Measurements from ENCODE around the gene ARL5C. TPM values are rescaled to one million over a fixed set of nuclear protein-coding genes. Genes with fewer than 3 reads are reported as not detected.

ARL5C gene
- total RNA-seq, 1 donor from 2014 or later, result not detected

DNA sequence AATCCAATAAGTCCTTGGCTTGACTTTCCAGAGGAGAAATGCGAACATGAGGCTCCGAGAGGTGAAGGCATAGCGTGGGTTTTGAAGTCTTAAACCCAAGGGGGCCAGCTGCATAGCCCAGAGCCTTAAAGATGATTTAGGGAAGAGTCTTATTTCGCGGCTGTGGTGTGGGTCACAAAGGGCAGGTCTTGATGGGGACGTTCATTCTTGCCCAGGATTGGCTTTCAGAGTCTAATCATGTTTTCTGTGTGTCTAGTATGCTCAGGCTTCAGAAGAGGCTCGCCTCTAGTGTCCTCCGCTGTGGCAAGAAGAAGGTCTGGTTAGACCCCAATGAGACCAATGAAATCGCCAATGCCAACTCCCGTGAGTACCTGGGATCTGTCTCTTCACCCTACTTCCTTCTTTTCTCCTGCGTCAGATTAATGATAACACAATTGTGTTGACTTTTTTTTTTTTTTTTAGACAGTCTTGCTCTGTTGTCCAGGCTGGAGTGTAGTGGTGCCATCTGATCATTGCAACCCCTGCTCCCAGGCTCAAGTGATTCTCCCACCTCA lies 35.1 kb upstream of the ARL5C start:
- Mint-ChIP-seq H3K4me1 (ENCODE audit: low read depth) (peaks cover 16% of the 10 kb centered on the region), H3K36me3 (ENCODE audit: insufficient read depth) (peaks cover 28% of the 10 kb centered on the region), H3K4me3 (ENCODE audit: low read depth) (peak overlapping the region; percentile 97), H3K27me3 (no peaks in the 10 kb centered on the region), H3K9me3 (ENCODE audit: low read depth) (no peaks in the 10 kb centered on the region), H3K27ac (peak overlapping the region; percentile 100)
- TF ChIP-seq, protein P1, sequence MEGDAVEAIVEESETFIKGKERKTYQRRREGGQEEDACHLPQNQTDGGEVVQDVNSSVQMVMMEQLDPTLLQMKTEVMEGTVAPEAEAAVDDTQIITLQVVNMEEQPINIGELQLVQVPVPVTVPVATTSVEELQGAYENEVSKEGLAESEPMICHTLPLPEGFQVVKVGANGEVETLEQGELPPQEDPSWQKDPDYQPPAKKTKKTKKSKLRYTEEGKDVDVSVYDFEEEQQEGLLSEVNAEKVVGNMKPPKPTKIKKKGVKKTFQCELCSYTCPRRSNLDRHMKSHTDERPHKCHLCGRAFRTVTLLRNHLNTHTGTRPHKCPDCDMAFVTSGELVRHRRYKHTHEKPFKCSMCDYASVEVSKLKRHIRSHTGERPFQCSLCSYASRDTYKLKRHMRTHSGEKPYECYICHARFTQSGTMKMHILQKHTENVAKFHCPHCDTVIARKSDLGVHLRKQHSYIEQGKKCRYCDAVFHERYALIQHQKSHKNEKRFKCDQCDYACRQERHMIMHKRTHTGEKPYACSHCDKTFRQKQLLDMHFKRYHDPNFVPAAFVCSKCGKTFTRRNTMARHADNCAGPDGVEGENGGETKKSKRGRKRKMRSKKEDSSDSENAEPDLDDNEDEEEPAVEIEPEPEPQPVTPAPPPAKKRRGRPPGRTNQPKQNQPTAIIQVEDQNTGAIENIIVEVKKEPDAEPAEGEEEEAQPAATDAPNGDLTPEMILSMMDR (IDR thresholded peaks at IDR 0.05; ENCODE audit: unreplicated experiment), result no peak
- DNase-seq (ENCODE audit: low spot score, unreplicated experiment), result no peak

DNA sequence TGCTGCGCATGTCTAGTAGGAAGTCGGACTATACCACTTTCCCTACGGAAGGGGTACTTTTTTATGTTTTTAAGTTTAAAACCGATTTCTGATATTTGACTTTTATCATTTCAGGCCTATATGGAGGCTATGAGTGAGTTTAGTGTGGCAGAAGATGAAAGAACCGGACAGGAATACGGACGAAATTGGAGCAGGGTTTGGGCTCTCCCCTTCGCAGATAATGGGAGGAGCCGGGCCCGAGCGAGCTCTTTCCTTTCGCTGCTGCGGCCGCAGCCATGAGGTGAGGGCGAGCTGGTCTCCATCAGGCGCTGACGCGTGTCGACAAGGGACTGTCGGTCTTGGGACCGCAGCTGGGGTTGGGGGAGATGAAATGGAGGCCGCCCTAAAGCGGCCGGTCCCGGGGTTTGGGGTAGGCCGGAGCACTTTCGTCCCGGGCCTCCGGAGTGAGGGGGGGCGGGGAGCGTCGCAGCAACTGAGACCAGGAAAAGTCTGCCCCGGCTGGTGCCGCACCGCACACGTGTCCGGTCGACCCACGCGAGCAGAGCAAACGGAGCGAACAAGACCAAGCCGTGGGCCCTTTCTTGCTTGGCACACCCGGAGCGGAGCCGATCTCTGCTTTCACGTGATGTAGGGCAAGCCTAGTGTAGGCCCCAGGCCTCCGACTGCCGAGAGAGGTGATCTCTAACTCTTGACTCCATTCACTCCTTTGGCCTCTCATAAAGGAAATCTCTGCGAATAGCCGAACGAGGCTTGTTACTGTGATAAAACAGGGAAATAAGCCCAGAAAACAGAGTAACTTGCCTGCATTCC lies 34.3 kb upstream of the ARL5C start, which contains the start of gene RPL19:
Gene RPL19 (plus strand): TSS at position 214 of the 810 bp plus-strand sequence. CDS start 62 bp downstream, at position 276.
- peak within 1 kb of the TSS; percentile 97 for H3K4me3 Mint-ChIP-seq (ENCODE audit: low read depth)
- no peaks in the 10 kb centered on the region for H3K9me3 Mint-ChIP-seq (ENCODE audit: low read depth)

DNA sequence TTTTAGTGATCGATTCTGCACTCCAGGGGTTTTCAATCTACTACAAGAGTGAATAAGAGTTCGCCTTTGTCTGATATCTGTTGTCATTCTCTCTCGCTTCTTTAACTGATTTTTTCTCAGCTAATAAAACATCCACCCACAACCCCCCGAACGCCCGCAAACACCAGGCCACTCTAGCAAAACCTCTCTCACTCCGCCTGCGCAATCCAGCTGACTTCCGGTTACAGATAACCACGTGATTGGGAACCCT lies 33.8 kb upstream of the ARL5C start:
- peak overlapping the region; percentile 97 for H3K4me3 Mint-ChIP-seq (ENCODE audit: low read depth)
- TF ChIP-seq, protein P1 (IDR thresholded peaks at IDR 0.05; ENCODE audit: unreplicated experiment), result no peak
- no peaks in the 10 kb centered on the region for H3K27me3 Mint-ChIP-seq

More for the DNA sequence above, 34.3 kb upstream of the ARL5C start, which contains the start of gene RPL19:
- Mint-ChIP-seq H3K4me1 (ENCODE audit: low read depth) (peaks cover 16% of the 10 kb centered on the region), H3K36me3 (ENCODE audit: insufficient read depth) (peaks cover 28% of the 10 kb centered on the region), H3K27ac (peak within 1 kb of the TSS; percentile 100), H3K27me3 (no peaks in the 10 kb centered on the region)
- peak; percentile 55 for DNase-seq (ENCODE audit: low spot score, unreplicated experiment)
- TF ChIP-seq, protein P1 (IDR thresholded peaks at IDR 0.05; ENCODE audit: unreplicated experiment), result no peak

DNA sequence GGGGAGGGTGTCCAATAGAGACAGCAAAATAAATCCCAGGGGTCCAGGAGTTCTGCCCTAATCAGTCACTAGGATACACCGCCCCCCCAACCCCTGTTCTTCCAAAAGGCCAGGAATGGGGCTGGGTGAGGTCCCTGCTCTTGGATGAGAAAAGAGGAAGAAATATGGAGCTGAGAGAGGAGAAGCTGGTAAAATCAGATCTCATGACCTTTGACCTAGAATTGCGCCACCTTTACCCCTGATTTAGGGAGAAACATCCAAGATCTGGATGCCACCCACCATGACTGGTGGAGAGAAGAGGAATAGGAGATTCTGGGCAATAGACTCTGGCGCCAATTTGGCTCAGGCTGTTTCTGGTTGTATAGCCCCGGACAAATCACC lies 32.2 kb upstream of the ARL5C start:
- no peaks in the 10 kb centered on the region for H3K9me3 Mint-ChIP-seq (ENCODE audit: low read depth)
- DNase-seq (ENCODE audit: low spot score, unreplicated experiment), result no peak
- TF ChIP-seq, protein P1 (IDR thresholded peaks at IDR 0.05; ENCODE audit: unreplicated experiment), result no peak
- H3K4me1 Mint-ChIP-seq (ENCODE audit: low read depth), result peaks cover 16% of the 10 kb centered on the region
- no peaks in the 10 kb centered on the region for H3K27me3 Mint-ChIP-seq
- peaks cover 17% of the 10 kb centered on the region for H3K36me3 Mint-ChIP-seq (ENCODE audit: insufficient read depth)
- H3K4me3 Mint-ChIP-seq (ENCODE audit: low read depth), result peak overlapping the region; percentile 97
- H3K27ac Mint-ChIP-seq, result peak overlapping the region; percentile 84

More for the DNA sequence above, 33.8 kb upstream of the ARL5C start:
- peak; percentile 59 for DNase-seq (ENCODE audit: low spot score, unreplicated experiment)
- Mint-ChIP-seq H3K9me3 (ENCODE audit: low read depth) (no peaks in the 10 kb centered on the region), H3K27ac (peak overlapping the region; percentile 100), H3K36me3 (ENCODE audit: insufficient read depth) (peaks cover 25% of the 10 kb centered on the region), H3K4me1 (ENCODE audit: low read depth) (peaks cover 16% of the 10 kb centered on the region)

GRCh38 chr17:39197380-39198185 lies 31.6 kb upstream of the ARL5C start, which contains the start of gene CACNB1:
Gene CACNB1, minus strand, starts transcription at chr17:39197669. Its CDS starts 174 bp downstream, at chr17:39197495.
- peaks cover 13% of the 10 kb centered on the region for H3K36me3 Mint-ChIP-seq (ENCODE audit: insufficient read depth)
- no peaks in the 10 kb centered on the region for H3K9me3 Mint-ChIP-seq (ENCODE audit: low read depth)
- no peaks in the 10 kb centered on the region for H3K27me3 Mint-ChIP-seq
- H3K4me3 Mint-ChIP-seq (ENCODE audit: low read depth), result peak within 1 kb of the TSS; percentile 97
- peak; percentile 66 for DNase-seq (ENCODE audit: low spot score, unreplicated experiment)
- TF ChIP-seq, protein P1 (IDR thresholded peaks at IDR 0.05; ENCODE audit: unreplicated experiment), result no peak
- H3K4me1 Mint-ChIP-seq (ENCODE audit: low read depth), result peaks cover 16% of the 10 kb centered on the region
- H3K27ac Mint-ChIP-seq, result peak within 1 kb of the TSS; percentile 84

Measured in progenitor cell of endocrine pancreas (in vitro differentiated cells).